Progenitor cell of endocrine pancreas (in vitro differentiated cells): ENCODE measurements around the gene STX10. TPM values are rescaled to one million over a fixed set of nuclear protein-coding genes. Genes with fewer than 3 reads are reported as not detected.
A peak's percentile ranks its signal among the peaks of the same experiment; 100 is the strongest.

Experiments
- DNase-seq: peaks from one replicate; pipeline ENCODE4 v3.0.0; 2021; ENCODE audit warnings: low spot score; ENCODE audit not compliant: unreplicated experiment
- H3K27ac Mint-ChIP-seq: 2 replicates; pipeline ENCODE4 v1.8.0; 2021; ENCODE audit warnings: mild to moderate bottlenecking, moderate library complexity, mixed read lengths
- H3K27me3 Mint-ChIP-seq: 2 replicates; pipeline ENCODE4 v1.8.0; 2021; ENCODE audit warnings: mixed read lengths
- H3K36me3 Mint-ChIP-seq: 2 replicates; pipeline ENCODE4 v1.8.0; 2022; ENCODE audit warnings: mixed read lengths; ENCODE audit not compliant: insufficient read depth
- H3K4me1 Mint-ChIP-seq: 2 replicates; pipeline ENCODE4 v1.8.0; 2021; ENCODE audit warnings: low read depth, mixed read lengths
- H3K4me3 Mint-ChIP-seq: 2 replicates; pipeline ENCODE4 v1.8.0; 2021; ENCODE audit warnings: low read depth, mild to moderate bottlenecking, moderate library complexity, mixed read lengths
- H3K9me3 Mint-ChIP-seq: 2 replicates; pipeline ENCODE4 v1.8.0; 2021; ENCODE audit warnings: low read depth, mixed read lengths
- CTCF ChIP-seq: fragments of 200-600 bp; sonication (generic); IDR thresholded peaks from one replicate; pipeline ENCODE4 v1.5.0; 2021; ENCODE audit warnings: antibody characterized with exemption, mild to moderate bottlenecking; ENCODE audit not compliant: unreplicated experiment
- total RNA-seq: library from RNA; stranded (reverse); gene quantifications from 2 replicates; pipeline ENCODE4 v1.2.1, GENCODE V29; 2021

Gene STX10
- total RNA-seq, 1 donor from 2014 or later, result 49.2 TPM

- Mint-ChIP-seq H3K27ac (no peak overlapping the region), H3K27me3 (peaks cover 41% of the 10 kb centered on the region)
Measured at GRCh38 chr19:13100841-13101589, 49.2 kb downstream of the STX10 start.

GRCh38 chr19:13100031-13100588, 50.1 kb downstream of the STX10 start:
- Mint-ChIP-seq H3K27ac (no peak overlapping the region), H3K9me3 (no peaks in the 10 kb centered on the region), H3K27me3 (peaks cover 46% of the 10 kb centered on the region), H3K4me3 (no peak overlapping the region), H3K36me3 (no peaks in the 10 kb centered on the region), H3K4me1 (peaks cover 3% of the 10 kb centered on the region)
- no peak for TF ChIP-seq CTCF
- no peak for DNase-seq

More at GRCh38 chr19:13100841-13101589, 49.2 kb downstream of the STX10 start:
- Mint-ChIP-seq H3K4me3 (no peak overlapping the region), H3K4me1 (peaks cover 3% of the 10 kb centered on the region), H3K9me3 (no peaks in the 10 kb centered on the region), H3K36me3 (no peaks in the 10 kb centered on the region)
- DNase-seq, result no peak
- TF ChIP-seq CTCF, result peak; percentile 28

GRCh38 chr19:13099073-13099999, 50.8 kb downstream of the STX10 start:
- no peak for TF ChIP-seq CTCF
- no peak overlapping the region for H3K27ac Mint-ChIP-seq
- no peaks in the 10 kb centered on the region for H3K9me3 Mint-ChIP-seq
- no peaks in the 10 kb centered on the region for H3K36me3 Mint-ChIP-seq
- no peak overlapping the region for H3K4me3 Mint-ChIP-seq
- no peak for DNase-seq
- H3K27me3 Mint-ChIP-seq, result peaks cover 52% of the 10 kb centered on the region
- H3K4me1 Mint-ChIP-seq, result peaks cover 3% of the 10 kb centered on the region

GRCh38 chr19:13098277-13099072, 51.7 kb downstream of the STX10 start:
- Mint-ChIP-seq H3K36me3 (no peaks in the 10 kb centered on the region), H3K27me3 (peaks cover 60% of the 10 kb centered on the region), H3K27ac (no peak overlapping the region), H3K9me3 (no peaks in the 10 kb centered on the region), H3K4me1 (peaks cover 3% of the 10 kb centered on the region), H3K4me3 (no peak overlapping the region)
- DNase-seq, result no peak
- TF ChIP-seq CTCF, result no peak
